Large intestine (tissue), 3 donors: ENCODE data around the gene SGO1. TPM values are rescaled to one million over a fixed set of nuclear protein-coding genes. Genes with fewer than 3 reads are reported as not detected.

Source experiments
- DNase-seq, 2 donors: peaks; one replicate each; pipeline versions ENCODE4 v3.0.0 to v3.0.0-alpha.2; 2013
- H3K27ac ChIP-seq: one replicate; pipeline ENCODE4 v1.5.1; 2013; ENCODE audit warnings: low read length
- H3K27me3 ChIP-seq: 2 replicates; pipeline ENCODE4 v1.6.1; 2013; ENCODE audit warnings: low read length; ENCODE audit not compliant: control insufficient read depth, insufficient read depth
- H3K36me3 ChIP-seq: 2 replicates; pipeline ENCODE4 v1.6.1; 2013; ENCODE audit warnings: low read length; ENCODE audit not compliant: control insufficient read depth, insufficient read depth
- H3K4me1 ChIP-seq: one replicate; pipeline ENCODE4 v1.6.1; 2013; ENCODE audit warnings: low read length; ENCODE audit not compliant: control insufficient read depth, insufficient read depth
- H3K4me3 ChIP-seq: one replicate; pipeline ENCODE4 v1.5.1; 2013; ENCODE audit warnings: low read length
- H3K9me3 ChIP-seq: one replicate; pipeline ENCODE4 v1.6.1; 2013; ENCODE audit warnings: mild to moderate bottlenecking, low read depth, low read length, moderate library complexity; ENCODE audit not compliant: control insufficient read depth
- WGBS: methylation state at CpG from one replicate; pipeline ENCODE4 v1.1.5; 2013; ENCODE audit warnings: low lambda C conversion rate; ENCODE audit not compliant: insufficient coverage; 5-methylcytosine and 5-hydroxymethylcytosine counted together
- polyA plus RNA-seq: library from polyadenylated mRNA; unstranded; fragments of 120-200 nt; gene quantifications from one replicate; pipeline ENCODE4 v1.2.1, GENCODE V29; 2013

Gene SGO1
- polyA plus RNA-seq, 1 donor, result 4.7 TPM

DNA sequence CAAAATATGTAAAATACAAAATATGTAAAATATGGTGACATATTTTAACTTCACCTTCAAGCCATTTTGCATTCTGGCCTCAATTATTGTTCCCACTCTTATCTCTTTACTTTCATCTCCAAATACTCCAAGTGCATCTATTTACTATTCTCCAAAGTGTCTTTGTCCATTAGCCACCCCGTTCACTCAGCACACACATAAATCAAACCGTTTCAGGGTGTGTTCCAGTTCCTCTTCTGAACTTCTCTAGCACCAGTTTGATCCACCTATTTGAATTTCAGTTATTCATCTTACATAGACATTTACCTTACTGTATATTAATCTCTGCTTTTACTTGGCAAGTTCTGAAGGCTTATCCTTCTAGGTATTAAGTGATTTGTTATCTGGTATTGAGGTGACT lies 45.1 kb downstream of the SGO1 start:
- no peaks in the 10 kb centered on the region for H3K27me3 ChIP-seq
- H3K36me3 ChIP-seq, result peaks cover 8% of the 10 kb centered on the region
- 50% methylated on average over 2 of the region's 2 CpGs for WGBS
- DNase-seq, result no peak
- no peak overlapping the region for H3K27ac ChIP-seq
- no peaks in the 10 kb centered on the region for H3K9me3 ChIP-seq
- no peak overlapping the region for H3K4me3 ChIP-seq
- no peaks in the 10 kb centered on the region for H3K4me1 ChIP-seq

DNA sequence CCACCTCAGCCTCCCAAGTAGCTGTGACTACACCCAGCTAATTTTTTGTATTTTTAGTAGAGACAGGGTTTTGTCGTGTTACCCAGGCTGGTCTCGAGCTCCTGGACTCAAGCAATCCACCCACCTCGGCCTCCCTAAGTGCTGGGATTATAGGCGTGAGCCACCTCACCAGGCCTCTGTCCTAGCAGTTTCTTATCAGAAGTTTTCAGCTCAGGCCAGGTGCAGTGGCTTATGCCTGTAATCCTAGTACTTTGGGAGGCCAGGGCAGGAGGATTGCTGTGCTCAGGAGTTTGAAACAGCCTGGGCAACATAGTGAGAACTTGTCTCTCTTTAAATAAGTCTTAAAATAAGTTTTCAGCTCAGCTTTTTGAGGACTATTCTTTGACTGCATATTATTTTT lies 48.4 kb downstream of the SGO1 start:
- Histone ChIP-seq H3K4me1 (no peaks in the 10 kb centered on the region), H3K27ac (no peak overlapping the region), H3K9me3 (no peaks in the 10 kb centered on the region), H3K4me3 (no peak overlapping the region), H3K36me3 (peaks cover 8% of the 10 kb centered on the region), H3K27me3 (no peaks in the 10 kb centered on the region)
- DNase-seq, result no peak
- 90% methylated on average over 3 of the region's 4 CpGs for WGBS

DNA sequence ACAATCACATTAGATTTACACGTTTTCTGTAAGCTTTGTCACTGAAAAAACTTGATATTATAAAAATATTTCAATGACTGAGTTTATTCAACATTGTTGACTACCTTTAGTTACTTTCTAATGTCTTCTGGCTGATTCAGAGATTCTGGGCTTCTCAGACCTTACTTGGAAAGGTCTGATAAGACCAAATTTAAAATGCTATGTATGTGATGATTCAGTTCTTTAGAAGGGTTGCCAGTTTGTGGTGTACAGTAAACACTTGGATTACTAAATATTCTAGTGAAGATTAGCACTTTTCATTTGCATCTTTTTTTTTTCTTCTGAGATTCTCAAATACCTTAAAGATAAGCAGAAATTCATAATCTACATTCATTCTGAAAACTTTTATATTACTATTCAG lies 49.8 kb downstream of the SGO1 start:
- Histone ChIP-seq H3K27ac (no peak overlapping the region), H3K4me1 (no peaks in the 10 kb centered on the region), H3K9me3 (no peaks in the 10 kb centered on the region), H3K4me3 (no peak overlapping the region), H3K36me3 (peaks cover 5% of the 10 kb centered on the region), H3K27me3 (no peaks in the 10 kb centered on the region)
- DNase-seq, result no peak
- WGBS, result 80% methylated on average over 1 of the region's 1 CpG

DNA sequence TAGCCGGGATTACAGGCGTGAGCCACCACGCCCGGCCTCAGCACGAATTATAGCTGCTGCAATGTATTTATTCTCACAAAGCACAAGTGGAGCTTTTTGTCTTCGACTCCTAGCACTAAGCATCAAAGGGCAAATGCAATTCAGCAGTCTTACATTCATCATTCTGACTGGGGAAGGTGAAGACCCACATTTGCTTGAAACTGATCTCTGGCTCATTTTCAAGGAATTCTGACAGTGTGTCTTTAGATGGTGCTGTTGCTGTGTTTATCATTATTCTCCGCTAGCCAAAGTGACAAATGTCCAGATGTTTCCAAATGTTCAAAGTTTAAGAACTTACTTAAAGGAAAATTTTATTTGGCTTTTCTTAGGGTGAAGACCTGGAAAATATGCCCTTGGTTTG lies 55.9 kb downstream of the SGO1 start:
- Histone ChIP-seq H3K27me3 (no peaks in the 10 kb centered on the region), H3K36me3 (peaks cover 12% of the 10 kb centered on the region), H3K27ac (no peak overlapping the region), H3K9me3 (no peaks in the 10 kb centered on the region), H3K4me1 (no peaks in the 10 kb centered on the region), H3K4me3 (no peak overlapping the region)
- no peak for DNase-seq
- no CpG with 5 or more reads among the region's 7 CpGs for WGBS

DNA sequence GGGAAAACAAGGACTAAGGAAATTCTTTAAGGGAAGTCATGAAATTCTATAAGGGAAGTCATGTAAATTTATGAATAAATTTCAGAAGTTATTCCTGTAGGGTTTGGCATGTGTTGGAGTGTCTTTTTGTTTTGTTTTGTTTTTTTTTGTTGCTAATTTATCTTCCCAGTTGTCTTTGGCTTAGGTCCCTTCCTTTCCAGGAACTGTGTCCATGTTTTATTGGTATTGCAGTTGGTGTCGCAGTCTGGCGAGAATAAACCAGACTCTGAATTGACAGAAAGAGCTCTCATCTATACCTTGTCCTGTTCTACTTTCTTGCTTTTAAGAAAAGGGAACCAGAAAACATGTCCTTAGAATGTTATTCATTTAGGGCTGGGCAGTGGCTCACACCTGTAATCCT lies 57.6 kb downstream of the SGO1 start:
- Histone ChIP-seq H3K27ac (no peak overlapping the region), H3K36me3 (peaks cover 22% of the 10 kb centered on the region), H3K4me1 (no peaks in the 10 kb centered on the region), H3K9me3 (no peaks in the 10 kb centered on the region), H3K4me3 (no peak overlapping the region), H3K27me3 (no peaks in the 10 kb centered on the region)
- DNase-seq, result no peak
- WGBS, result no CpG with 5 or more reads among the region's 2 CpGs

DNA sequence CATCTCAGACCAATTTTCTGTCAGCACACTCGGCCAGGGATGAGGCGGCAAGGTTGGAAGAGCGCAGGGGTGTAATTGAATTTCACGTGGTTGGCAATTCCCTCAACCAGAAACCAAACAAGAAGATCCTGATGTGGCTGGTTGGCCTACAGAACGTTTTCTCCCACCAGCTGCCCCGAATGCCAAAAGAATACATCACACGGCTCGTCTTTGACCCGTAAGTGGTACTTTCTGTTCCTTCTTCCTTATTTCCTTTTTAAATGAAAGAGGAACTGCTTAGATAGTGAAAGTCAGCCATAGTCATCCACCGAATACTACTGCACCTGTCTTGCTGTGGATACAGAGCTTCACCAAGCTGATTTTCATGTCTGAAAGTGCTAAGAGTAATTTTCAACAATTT lies 60.1 kb downstream of the SGO1 start:
- WGBS, result no CpG with 5 or more reads among the region's 10 CpGs
- Histone ChIP-seq H3K27ac (no peak overlapping the region), H3K9me3 (no peaks in the 10 kb centered on the region), H3K27me3 (no peaks in the 10 kb centered on the region), H3K4me3 (no peak overlapping the region), H3K4me1 (no peaks in the 10 kb centered on the region), H3K36me3 (peaks cover 35% of the 10 kb centered on the region)
- DNase-seq, result no peak

DNA sequence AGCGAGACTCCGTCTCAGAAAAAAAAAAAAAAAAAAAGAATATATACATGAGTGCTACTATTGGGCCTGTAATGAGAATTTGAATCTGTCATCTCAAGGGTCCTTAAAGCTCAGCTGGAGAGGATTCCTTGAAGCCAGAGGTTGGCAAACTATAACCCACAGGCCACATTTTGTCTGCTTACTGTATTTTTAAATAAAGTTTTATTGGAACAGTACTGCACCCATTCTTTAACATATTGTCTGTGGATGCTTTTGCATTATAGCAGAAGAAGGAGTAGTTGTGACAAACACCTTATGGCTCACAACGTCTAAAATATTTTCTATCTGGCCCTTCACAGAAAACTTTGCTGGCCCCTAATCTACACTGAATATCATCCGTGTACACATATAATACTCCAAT lies 60.7 kb downstream of the SGO1 start:
- no peaks in the 10 kb centered on the region for H3K9me3 ChIP-seq
- H3K4me1 ChIP-seq, result no peaks in the 10 kb centered on the region
- H3K27ac ChIP-seq, result no peak overlapping the region
- WGBS, result 100% methylated on average over 2 of the region's 4 CpGs
- H3K27me3 ChIP-seq, result no peaks in the 10 kb centered on the region
- peaks cover 41% of the 10 kb centered on the region for H3K36me3 ChIP-seq
- H3K4me3 ChIP-seq, result no peak overlapping the region
- DNase-seq, result no peak

DNA sequence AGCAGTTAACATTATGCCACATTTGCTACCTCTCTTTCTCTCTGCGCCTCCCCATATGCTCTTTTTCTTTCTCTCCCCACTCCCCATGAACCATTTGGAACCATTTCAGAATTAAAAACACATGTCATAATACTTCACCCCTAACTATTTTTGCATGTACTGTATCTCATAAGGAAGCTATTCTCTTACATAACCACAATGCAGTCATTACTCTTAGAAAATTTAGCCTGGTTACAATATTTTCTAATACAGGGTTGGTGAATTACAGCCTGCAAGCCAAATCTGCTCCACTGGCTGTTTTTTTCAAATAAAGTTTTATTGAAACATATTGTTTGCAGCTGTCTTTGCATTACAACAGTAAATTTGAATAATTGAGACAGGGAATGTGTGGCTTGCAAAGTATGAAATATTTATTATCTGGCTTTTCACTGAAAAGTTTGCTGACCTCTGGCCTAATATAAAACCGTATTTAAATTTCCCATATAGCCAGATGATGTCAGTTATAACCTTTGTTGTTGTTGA lies 62.8 kb downstream of the SGO1 start:
- peaks cover 44% of the 10 kb centered on the region for H3K36me3 ChIP-seq

DNA sequence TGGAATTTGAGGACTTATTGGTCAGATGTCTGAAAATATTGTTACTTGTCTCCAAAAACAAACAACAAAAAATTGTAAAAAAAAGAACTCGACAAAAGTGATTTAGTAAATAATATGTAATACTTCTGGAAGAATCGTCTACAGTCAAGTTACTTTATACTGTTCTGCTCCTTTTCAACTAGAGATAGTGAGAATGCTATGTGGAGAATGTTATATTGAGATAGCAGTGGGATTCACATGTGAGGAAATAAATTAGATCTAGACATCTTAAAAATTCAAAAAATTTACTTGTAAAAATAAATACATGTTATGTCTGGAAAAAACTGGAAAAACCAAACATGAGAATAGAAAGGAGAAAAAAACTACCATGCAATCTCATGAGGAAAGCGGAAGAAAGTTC lies 64.9 kb downstream of the SGO1 start:
- H3K36me3 ChIP-seq, result peaks cover 39% of the 10 kb centered on the region

More for the DNA sequence above, 62.8 kb downstream of the SGO1 start:
- Histone ChIP-seq H3K27me3 (no peaks in the 10 kb centered on the region), H3K27ac (no peak overlapping the region), H3K4me1 (no peaks in the 10 kb centered on the region), H3K9me3 (no peaks in the 10 kb centered on the region), H3K4me3 (no peak overlapping the region)
- no peak for DNase-seq
- 100% methylated on average over 1 of the region's 2 CpGs for WGBS

More for the DNA sequence above, 64.9 kb downstream of the SGO1 start:
- H3K9me3 ChIP-seq, result no peaks in the 10 kb centered on the region
- H3K27me3 ChIP-seq, result no peaks in the 10 kb centered on the region
- DNase-seq, result no peak
- H3K4me3 ChIP-seq, result no peak overlapping the region
- WGBS, result 80% methylated on average over 1 of the region's 3 CpGs
- H3K4me1 ChIP-seq, result no peaks in the 10 kb centered on the region
- H3K27ac ChIP-seq, result no peak overlapping the region
